K562 (cell line): ENCODE results near the gene HHIPL1.

Source experiments
- ATF6 ChIP-seq: sonication (generic); formaldehyde crosslinking; IDR thresholded peaks from 2 replicates; pipeline ENCODE4 v1.4.0; 2020; ENCODE audit warnings: mild to moderate bottlenecking, missing genetic modification reagents
- CHCHD3 ChIP-seq: fragments of 250-450 bp; sonication (Bioruptor Pico); IDR thresholded peaks from 2 replicates; pipeline ENCODE4 v2.1.2; 2022; ENCODE audit warnings: mild to moderate bottlenecking
- CTCF ChIP-seq, 3 experiments: IDR thresholded peaks in 2 of 3; conservative IDR thresholded peaks in 1 of 3; 2 replicates each; pipeline ENCODE4 v1.5.1; 2011 to 2012; ENCODE audit warnings: low read length in 3 of 3, mild to moderate bottlenecking in 3 of 3, control low read depth in 2 of 3, improper control_type of control experiment in 1 of 3, inconsistent platforms in 1 of 3, low read depth in 1 of 3, mixed read lengths in 1 of 3, moderate library complexity in 1 of 3; ENCODE audit not compliant: insufficient read depth in 2 of 3
- DPF2 ChIP-seq: fragments of 450-650 bp; IDR thresholded peaks from 2 replicates; pipeline ENCODE4 v1.6.1; 2016
- ELF4 ChIP-seq: fragments of 450-650 bp; formaldehyde crosslinking; IDR thresholded peaks from 2 replicates; pipeline ENCODE4 v1.4.0; 2022; ENCODE audit warnings: missing genetic modification characterization
- MYNN ChIP-seq, 2 experiments: sonication (generic); formaldehyde crosslinking in 1 of 2; IDR thresholded peaks; 2 replicates each; pipeline versions ENCODE4 v1.5.0 to v1.6.1; 2016 to 2020; ENCODE audit warnings: antibody characterized with exemption in 1 of 2, missing genetic modification reagents in 1 of 2
- TARDBP ChIP-seq: fragments of 450-650 bp; IDR thresholded peaks from 2 replicates; pipeline ENCODE4 v1.6.1; 2016
- TRIM24 ChIP-seq, 2 experiments: fragments of 450-650 bp; IDR thresholded peaks; 2 replicates each; pipeline ENCODE4 v1.6.1; 2016

- TF ChIP-seq ELF4 (CRISPR knock-in tag): no peak
- no peak for TF ChIP-seq CTCF (IDR thresholded peaks at IDR 0.05 in 2 of 3, conservative IDR thresholded peaks at IDR 0.05 in 1 of 3; ENCODE audit: insufficient read depth in 2 of 3, low read depth in 1 of 3, low read length in 3 of 3)
- no peak for TF ChIP-seq ATF6 (CRISPR knock-in tag)
- no peak for TF ChIP-seq MYNN (IDR thresholded peaks at IDR 0.05)
- TF ChIP-seq MYNN (CRISPR knock-in tag; IDR thresholded peaks at IDR 0.05): no peak
- no peak for TF ChIP-seq TARDBP
- TF ChIP-seq TRIM24 (IDR thresholded peaks at IDR 0.05): no peak
- TF ChIP-seq CHCHD3: no peak
- no peak for TF ChIP-seq DPF2
Measured at GRCh38 chr14:99699861-99700260, 54.9 kb downstream of the HHIPL1 start.
